ENCODE data around the gene NUMBL.
A peak's percentile ranks its signal among the peaks of the same experiment; 100 is the strongest.
"Not testable (repeated sequence)": the region's sequence is repeated elsewhere in the genome, so short reads cannot be mapped to it uniquely, and the experiment has no call there.

Gene NUMBL

GRCh38 chr19:40690050-40690692, at the start of gene NUMBL:
TSS of gene NUMBL (minus strand) at chr19:40690651. CDS start at chr19:40690483, 168 bp downstream.
- no peak for DNase-seq

- no peak for DNase-seq
Measured at GRCh38 chr19:40739030-40739839, 48.8 kb upstream of the NUMBL start.

- DNase-seq = no peak
Measured at GRCh38 chr19:40737102-40737644, 46.7 kb upstream of the NUMBL start.

DNA sequence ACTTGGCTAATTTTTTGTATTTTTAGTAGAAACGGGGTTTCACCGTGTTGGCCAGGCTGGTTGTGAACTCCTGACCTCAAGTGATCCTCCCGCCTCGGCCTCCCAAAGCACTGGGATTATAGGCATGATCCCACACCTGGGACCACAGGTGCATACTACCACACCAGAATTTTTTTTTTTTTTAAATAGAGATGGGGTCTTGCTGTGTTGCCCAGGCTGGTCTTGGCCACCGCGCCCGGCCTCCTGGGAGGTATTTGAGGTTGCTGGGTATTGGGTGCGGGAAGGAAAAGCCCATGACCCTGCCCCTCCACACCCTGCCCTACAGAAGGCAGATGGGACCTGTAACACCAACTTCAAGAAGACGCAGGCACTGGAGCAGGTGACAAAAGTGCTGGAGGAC, 46.2 kb upstream of the NUMBL start:
- DNase-seq = no peak

GRCh38 chr19:40735013-40735771, 44.7 kb upstream of the NUMBL start:
- DNase-seq = no peak

DNA sequence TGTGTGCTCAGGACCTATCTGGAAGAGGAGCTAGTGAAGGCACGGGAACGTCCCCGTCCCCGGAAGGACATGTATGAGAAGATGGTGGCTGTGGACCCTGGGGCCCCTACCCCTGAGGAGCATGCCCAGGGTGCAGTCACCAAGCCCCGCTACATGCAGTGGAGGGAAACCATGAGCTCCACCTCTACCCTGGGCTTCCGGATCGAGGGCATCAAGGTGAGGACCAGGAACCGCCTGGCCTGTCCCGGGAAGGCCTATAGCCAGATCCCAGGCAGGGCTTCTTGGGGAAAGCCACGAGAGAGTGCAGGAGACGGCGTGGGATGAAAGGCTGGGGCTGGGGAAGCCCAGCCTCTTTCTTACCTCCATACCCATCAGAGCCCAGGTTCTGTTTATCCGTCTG, 42.7 kb upstream of the NUMBL start:
- DNase-seq = no peak

GRCh38 chr19:40732304-40732703, 41.9 kb upstream of the NUMBL start:
- DNase-seq = not testable (repeated sequence)

- not testable (repeated sequence) for DNase-seq
Measured at GRCh38 chr19:40730065-40730464, 39.6 kb upstream of the NUMBL start.

GRCh38 chr19:40726279-40726678, 35.8 kb upstream of the NUMBL start:
- no peak for DNase-seq

DNA sequence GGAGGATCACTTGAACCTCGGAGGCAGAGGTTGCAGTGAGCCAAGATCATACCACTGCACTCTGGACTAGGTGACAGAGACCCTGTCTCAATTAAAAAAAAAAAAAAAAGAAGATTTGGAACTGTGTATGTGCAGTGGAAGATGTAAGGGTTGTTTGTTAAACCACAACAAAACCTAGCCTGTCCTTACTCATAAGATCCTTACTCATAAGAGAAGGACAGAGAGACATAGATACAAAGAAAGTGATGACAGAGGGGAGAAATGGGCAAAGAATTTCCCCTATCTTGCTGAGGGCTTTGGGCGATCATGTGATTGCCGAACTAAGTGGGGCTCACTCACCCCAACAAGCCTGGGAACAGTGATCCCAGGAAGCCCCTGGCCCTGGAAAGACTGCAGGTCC, 34.4 kb upstream of the NUMBL start:
- DNase-seq = no peak

- DNase-seq = no peak
Measured at GRCh38 chr19:40724315-40724714, 33.9 kb upstream of the NUMBL start.

DNA sequence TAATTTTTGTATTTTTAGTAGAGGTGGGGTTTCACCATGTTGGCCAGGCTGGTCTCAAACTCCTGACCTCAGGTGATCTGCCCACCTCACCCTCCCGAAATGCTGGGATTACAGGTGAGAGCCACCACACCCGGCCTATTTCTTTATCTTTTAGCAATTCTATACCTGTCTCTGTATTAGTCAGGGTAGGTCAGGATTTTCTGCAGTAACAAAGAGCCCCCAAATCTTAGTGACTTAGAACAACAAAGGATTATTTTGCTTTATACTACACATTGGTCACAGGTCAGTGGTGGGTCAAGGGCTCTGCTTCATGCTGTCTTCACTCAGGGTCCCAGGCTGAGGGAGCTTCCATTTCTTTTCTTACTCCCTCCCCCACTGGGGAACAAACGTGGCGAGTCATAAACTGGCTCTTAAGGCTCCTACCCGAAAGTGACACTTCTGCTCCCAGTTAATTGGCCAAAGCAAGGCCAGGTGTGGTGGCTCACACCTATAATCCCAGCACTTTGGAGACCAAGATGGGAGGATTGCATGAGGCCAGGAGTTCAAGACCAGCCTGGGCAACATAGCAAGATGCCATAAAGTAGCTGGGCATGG, 33.3 kb upstream of the NUMBL start:
- DNase-seq = no peak

DNA sequence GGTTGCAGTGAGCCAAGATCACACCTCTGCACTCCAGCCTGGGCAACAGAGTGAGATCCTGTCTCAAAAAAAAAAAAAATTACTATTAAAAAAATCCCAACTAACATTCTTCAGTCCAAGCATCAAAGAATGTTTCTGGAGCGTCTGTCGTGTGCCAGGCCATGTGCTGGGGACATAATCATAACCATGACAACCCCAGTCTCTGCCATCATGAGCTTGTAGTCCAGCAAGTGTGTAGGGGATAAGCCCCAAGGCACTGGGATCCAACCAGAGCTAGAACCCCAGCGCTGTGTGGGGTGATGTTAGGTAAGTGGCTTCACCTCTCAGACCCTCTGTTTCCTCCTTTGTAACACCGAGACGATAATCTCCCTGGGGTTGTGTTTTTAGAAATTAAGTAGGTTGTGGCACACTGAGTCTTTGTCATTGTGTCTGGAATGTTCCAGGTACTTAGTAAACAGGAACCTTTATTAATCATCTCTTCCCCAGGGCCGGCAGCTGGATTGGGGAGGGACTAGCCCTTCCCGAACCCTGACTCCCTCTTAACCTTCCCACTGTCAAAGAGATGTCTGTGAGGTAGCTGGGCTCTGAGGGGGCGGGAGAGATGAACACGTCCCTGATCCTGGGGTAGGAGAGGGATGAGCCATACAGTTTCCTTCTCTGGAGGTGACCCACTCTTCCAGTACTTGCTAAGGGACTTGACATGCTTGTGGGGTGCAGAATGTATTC, 31.6 kb upstream of the NUMBL start:
- DNase-seq = no peak

GRCh38 chr19:40721140-40721486, 30.7 kb upstream of the NUMBL start:
- DNase-seq = no peak

DNA sequence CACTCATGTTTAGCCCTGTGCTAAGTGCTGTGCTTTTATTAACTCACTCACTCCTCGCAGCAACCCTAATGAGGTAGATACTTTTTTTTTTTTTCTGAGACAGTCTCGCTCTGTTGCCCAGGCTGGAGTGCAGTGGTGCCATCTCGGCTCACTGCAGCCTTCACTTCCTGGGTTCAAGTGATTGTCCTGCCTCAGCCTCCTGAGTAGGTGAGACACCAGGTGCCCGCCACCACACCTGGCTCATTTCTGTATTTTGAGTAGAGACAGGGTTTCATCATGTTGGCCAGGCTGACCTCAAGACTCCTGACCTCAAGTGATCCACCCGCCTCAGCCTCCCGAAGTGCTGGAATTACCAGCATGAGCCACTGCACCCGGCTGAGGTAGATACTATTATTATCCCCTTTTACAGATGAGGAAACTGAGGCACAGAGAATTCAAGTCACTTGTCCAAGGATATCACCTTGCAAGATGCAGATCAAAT, 29.0 kb upstream of the NUMBL start:
- DNase-seq = no peak

DNA sequence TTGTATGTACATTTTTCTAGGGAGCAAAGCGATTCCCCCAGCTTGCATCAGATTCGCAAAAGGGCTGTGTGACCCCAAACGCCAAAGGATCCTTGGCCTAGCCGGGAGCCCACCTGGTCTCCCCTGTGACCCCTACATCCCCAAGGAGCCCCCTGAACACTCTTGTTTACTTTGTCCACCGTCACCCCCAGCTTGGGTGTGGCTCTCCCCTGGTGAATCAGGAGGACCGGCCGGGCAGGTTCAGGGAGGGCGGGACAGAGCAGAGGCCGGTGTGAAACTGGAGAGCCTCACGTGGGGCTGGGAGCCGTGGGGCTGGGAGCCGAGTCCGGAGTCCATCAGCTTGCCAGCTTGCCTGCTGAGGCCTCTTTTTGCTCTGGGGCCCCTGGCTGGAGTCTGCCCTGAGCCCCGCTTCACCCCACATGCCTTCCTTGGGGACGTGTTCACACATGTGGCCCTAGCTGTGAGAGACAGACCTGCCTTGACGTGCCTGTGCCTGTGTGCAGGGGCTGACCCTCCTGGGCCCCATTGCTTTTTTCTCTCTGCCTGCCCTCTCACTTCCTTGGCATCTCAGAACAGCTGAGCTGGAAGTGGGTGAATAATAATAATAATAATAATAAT, 28.4 kb upstream of the NUMBL start:
- peak; percentile 89 for DNase-seq

GRCh38 chr19:40717880-40718773, 27.7 kb upstream of the NUMBL start:
- DNase-seq = no peak

GRCh38 chr19:40717325-40717879, 27.0 kb upstream of the NUMBL start:
- DNase-seq = no peak

DNA sequence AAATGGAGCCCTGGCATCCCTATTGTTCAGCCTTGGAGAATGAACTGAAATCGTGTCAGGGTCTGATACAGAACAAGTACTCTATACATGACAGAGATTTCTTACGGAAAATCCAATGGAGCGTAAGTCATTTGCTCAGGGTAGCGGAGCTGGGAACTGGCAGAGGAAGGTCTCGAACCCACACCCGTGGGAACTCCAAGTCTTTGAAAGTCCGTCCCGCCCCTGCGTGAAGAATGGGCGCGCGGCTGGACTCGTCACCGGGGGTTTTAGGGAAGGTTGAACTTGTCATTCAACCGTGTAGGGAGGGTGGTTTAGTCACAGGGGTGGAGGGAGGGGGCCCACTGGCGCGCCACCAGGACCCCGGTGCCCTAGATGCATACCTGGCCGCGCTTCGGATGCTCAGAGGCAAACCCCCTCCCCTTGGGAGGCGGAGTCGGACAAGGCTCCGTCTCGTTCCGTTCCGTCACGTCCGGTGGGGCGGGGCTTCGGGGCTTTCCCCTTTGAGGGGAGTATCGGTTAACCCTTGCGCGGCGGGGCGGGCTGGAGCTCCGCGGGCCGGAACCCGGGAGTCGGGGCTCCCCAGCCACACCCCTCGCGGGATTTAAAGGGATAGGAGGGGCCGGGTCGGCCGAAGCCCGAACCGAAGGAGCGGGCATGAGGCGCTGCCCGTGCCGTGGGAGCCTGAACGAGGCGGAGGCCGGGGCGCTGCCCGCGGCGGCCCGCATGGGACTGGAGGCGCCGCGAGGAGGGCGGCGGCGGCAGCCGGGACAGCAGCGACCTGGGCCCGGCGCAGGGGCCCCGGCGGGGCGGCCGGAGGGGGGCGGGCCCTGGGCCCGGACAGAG, 26.3 kb upstream of the NUMBL start, which contains the start of the genes COQ8B and ITPKC:
Gene COQ8B (minus strand): TSS at position 405 of the 843 bp plus-strand sequence. CDS start 2,254 bp downstream, outside the sequence.
Gene ITPKC (plus strand): TSS at position 631 of the 843 bp plus-strand sequence. CDS start 24 bp downstream, at position 655.
- DNase-seq = peak; percentile 99
